K562 (cell line): Measurements from ENCODE around the gene SLCO3A1. TPM values are rescaled to one million over a fixed set of nuclear protein-coding genes. Genes with fewer than 3 reads are reported as not detected.
A peak's percentile ranks its signal among the peaks of the same experiment; 100 is the strongest.

Experiments
- ATAC-seq: fragments of 200-7000 bp; cut with Tn5 transposase; 3 replicates; pipeline ENCODE4 v1.9.1; 2020; ENCODE audit warnings: moderate library complexity
- BruUV-seq: library from RNA; stranded (reverse); fragments of 400-500 nt; replicated peaks from 2 replicates; lab custom pipeline; 2021; lab: Mats Ljungman, UMichigan
- CTCF ChIA-PET: fragments of 300-600 bp; formaldehyde crosslinking; extraction: SDS; loops from one replicate; lab custom pipeline; 2021; ENCODE audit warnings: low intra/inter-chr PET ratio; lab: Yijun Ruan, JAX
- POLR2A ChIA-PET: fragments of 300-600, 350-650 bp; sonication (Branson Sonifier 250); formaldehyde crosslinking; extraction: SDS; loops from one replicate; lab custom pipeline; 2021; ENCODE audit warnings: antibody characterized with exemption, inconsistent platforms; lab: Yijun Ruan, JAX
- DNase-seq, 4 experiments: peaks; one replicate each; pipeline versions ENCODE4 v3.0.0 to v3.0.0-alpha.2; 2011 to 2018; ENCODE audit warnings: low spot score in 3 of 4, mixed read lengths in 3 of 4; ENCODE audit errors: extremely low read depth in 1 of 4
- FAIRE-seq: peaks from 2 replicates; lab custom pipeline; 2011; peaks lifted over from hg19 to GRCh38; lab: Jason Lieb, UNC
- H2AFZ ChIP-seq: 2 replicates; pipeline ENCODE4 v1.6.0; 2011; ENCODE audit warnings: low read depth, low read length, control low read depth, inconsistent platforms
- H3K27ac ChIP-seq: fragments of 200-600 bp; 3 replicates; pipeline ENCODE4 v1.8.0; 2011; ENCODE audit warnings: low read depth, mild to moderate bottlenecking, control low read depth, inconsistent platforms, low read length, moderate library complexity, mixed read lengths; ENCODE audit errors: extremely low read depth
- H3K27me3 ChIP-seq, 2 experiments: fragments of 300-600 bp in 1 of 2; 2 replicates in 1 of 2; 3 replicates in 1 of 2; pipeline versions ENCODE4 v1.6.0 to v1.8.0; 2011; ENCODE audit warnings: inconsistent platforms in 2 of 2, low read length in 2 of 2, mild to moderate bottlenecking in 1 of 2, mixed read lengths in 1 of 2, moderate library complexity in 1 of 2; ENCODE audit not compliant: control insufficient read depth in 2 of 2, insufficient read depth in 2 of 2
- H3K36me3 ChIP-seq: fragments of 300-600 bp; 3 replicates; pipeline ENCODE4 v1.8.0; 2011; ENCODE audit warnings: mild to moderate bottlenecking, low read length, inconsistent platforms; ENCODE audit not compliant: control insufficient read depth, insufficient read depth
- H3K4me1 ChIP-seq, 2 experiments: fragments of 200-600 bp in 1 of 2; replicated peaks in 1 of 2; 2 replicates in 1 of 2; 3 replicates in 1 of 2; pipeline versions ENCODE4 v1.5.1 to v1.8.0; 2011; ENCODE audit warnings: inconsistent platforms in 2 of 2, low read length in 2 of 2, mild to moderate bottlenecking in 1 of 2, mixed read lengths in 1 of 2, moderate library complexity in 1 of 2; ENCODE audit not compliant: control insufficient read depth in 2 of 2, insufficient read depth in 2 of 2
- H3K4me2 ChIP-seq: 2 replicates; pipeline ENCODE4 v1.6.1; 2011; ENCODE audit warnings: low read length, control low read depth, inconsistent platforms, mixed read lengths; ENCODE audit not compliant: insufficient read depth
- H3K4me3 ChIP-seq: fragments of 200-600 bp; sonication (generic), shearing (Covaris generic); 2 replicates; pipeline ENCODE4 v1.5.1; 2016; ENCODE audit warnings: control low read depth, inconsistent platforms
- H3K79me2 ChIP-seq: fragments of 200-600 bp; 3 replicates; pipeline ENCODE4 v1.8.0; 2011; ENCODE audit warnings: low read length, inconsistent platforms; ENCODE audit not compliant: control insufficient read depth, insufficient read depth
- H3K9ac ChIP-seq, 2 experiments: 2 replicates each; pipeline versions ENCODE4 v1.6.0 to v1.6.1; 2011; ENCODE audit warnings: low read depth in 2 of 2, low read length in 2 of 2, control low read depth in 1 of 2, inconsistent platforms in 1 of 2, mild to moderate bottlenecking in 1 of 2, mixed read lengths in 1 of 2; ENCODE audit not compliant: insufficient read depth in 1 of 2
- H3K9me1 ChIP-seq: one replicate; pipeline ENCODE4 v1.6.0; 2011; ENCODE audit warnings: inconsistent platforms, mild to moderate bottlenecking, low read length, moderate library complexity; ENCODE audit not compliant: control insufficient read depth, insufficient read depth
- H3K9me3 ChIP-seq: replicated peaks from 2 replicates; pipeline ENCODE4 v1.5.1; 2011; ENCODE audit warnings: low read depth, low read length, inconsistent platforms; ENCODE audit not compliant: control insufficient read depth, insufficient read depth
- H4K20me1 ChIP-seq: replicated peaks from 2 replicates; pipeline ENCODE4 v1.6.1; 2011; ENCODE audit warnings: low read length, inconsistent platforms, mixed read lengths; ENCODE audit not compliant: control insufficient read depth, insufficient read depth
- CEBPB ChIP-seq: fragments of 450-650 bp; IDR thresholded peaks from 2 replicates; pipeline ENCODE4 v1.6.1; 2016; ENCODE audit warnings: missing genetic modification characterization, missing compliant biosample characterization
- CEBPG ChIP-seq, 3 experiments: fragments of 200-800 bp in 1 of 3; sonication (Bioruptor generic) in 1 of 3; sonication (generic) in 1 of 3; formaldehyde crosslinking in 1 of 3; IDR thresholded peaks in 2 of 3; conservative IDR thresholded peaks in 1 of 3; 2 replicates each; pipeline versions ENCODE4 v1.6.1 to v1.8.0; 2016 to 2022; ENCODE audit warnings: missing compliant biosample characterization in 2 of 3, missing genetic modification characterization in 2 of 3, mild to moderate bottlenecking in 1 of 3, missing genetic modification reagents in 1 of 3
- CREB3 ChIP-seq: fragments of 450-650 bp; conservative IDR thresholded peaks from 2 replicates; pipeline ENCODE4 v1.6.1; 2016; ENCODE audit warnings: missing genetic modification characterization, low read depth, mild to moderate bottlenecking, missing compliant biosample characterization, moderate library complexity
- DPF2 ChIP-seq: fragments of 450-650 bp; IDR thresholded peaks from 2 replicates; pipeline ENCODE4 v1.6.1; 2016
- RBM15 ChIP-seq: fragments of 200-400 bp; formaldehyde crosslinking; IDR thresholded peaks from 2 replicates; pipeline ENCODE4 v1.6.1; 2018; ENCODE audit warnings: mild to moderate bottlenecking, low read length, moderate library complexity; ENCODE audit not compliant: insufficient read depth
- WGBS: fragments of 100-300 bp; shearing (Covaris generic); methylation state at CpG from one replicate; pipeline ENCODE4 v1.1.6; 2016; ENCODE audit warnings: low coverage, mixed read lengths; ENCODE audit not compliant: insufficient coverage; ENCODE audit errors: missing lambda C conversion rate; 5-methylcytosine and 5-hydroxymethylcytosine counted together
- in situ Hi-C: fragments of 300-500 bp; cut with MboI; formaldehyde crosslinking; loops from 4 replicates; pipeline ENCODE4 v1.15.0; 2018; ENCODE audit warnings: inconsistent platforms, mixed read lengths
- intact Hi-C: fragments of 100-400 bp; cut with micrococcal nuclease; formaldehyde crosslinking; loops from 2 replicates; pipeline ENCODE4 v1.14.2; 2022
- polyA plus RNA-seq, 8 experiments: library from polyadenylated mRNA; depleted of rRNA in 4 of 8; stranded (reverse) in 5 of 8; unstranded in 3 of 8; fragments of >200 nt; fragmentation: Nextera tagmentation in 2 of 8; fragmentation: Illumina TruSeq in 1 of 8; extraction: Ambion mirVana in 2 of 8; extraction: Trizol in 1 of 8; gene quantifications; 2 replicates each; pipeline versions ENCODE4 v1.2.1 to v1.2.3, GENCODE V29; 2011 to 2014; ENCODE audit warnings: inconsistent platforms in 1 of 8, missing spikeins in 1 of 8
- total RNA-seq, 7 experiments: library from RNA; depleted of rRNA in 6 of 7; stranded (reverse); fragments of >200 nt in 6 of 7; fragmentation: Illumina TruSeq in 2 of 7; extraction: Trizol in 2 of 7; gene quantifications; 2 replicates each; pipeline versions ENCODE4 v1.2.1 to v1.2.3, GENCODE V29; 2011 to 2021; ENCODE audit warnings: low replicate concordance in 1 of 7

Gene SLCO3A1
- total and polyA plus RNA-seq, 9 of the 15 experiments (the other 6 are each of a cell fraction or from before 2014, with no cell fraction given): 0.01 to 0.84 (median 0.06) TPM; not detected in 3

DNA sequence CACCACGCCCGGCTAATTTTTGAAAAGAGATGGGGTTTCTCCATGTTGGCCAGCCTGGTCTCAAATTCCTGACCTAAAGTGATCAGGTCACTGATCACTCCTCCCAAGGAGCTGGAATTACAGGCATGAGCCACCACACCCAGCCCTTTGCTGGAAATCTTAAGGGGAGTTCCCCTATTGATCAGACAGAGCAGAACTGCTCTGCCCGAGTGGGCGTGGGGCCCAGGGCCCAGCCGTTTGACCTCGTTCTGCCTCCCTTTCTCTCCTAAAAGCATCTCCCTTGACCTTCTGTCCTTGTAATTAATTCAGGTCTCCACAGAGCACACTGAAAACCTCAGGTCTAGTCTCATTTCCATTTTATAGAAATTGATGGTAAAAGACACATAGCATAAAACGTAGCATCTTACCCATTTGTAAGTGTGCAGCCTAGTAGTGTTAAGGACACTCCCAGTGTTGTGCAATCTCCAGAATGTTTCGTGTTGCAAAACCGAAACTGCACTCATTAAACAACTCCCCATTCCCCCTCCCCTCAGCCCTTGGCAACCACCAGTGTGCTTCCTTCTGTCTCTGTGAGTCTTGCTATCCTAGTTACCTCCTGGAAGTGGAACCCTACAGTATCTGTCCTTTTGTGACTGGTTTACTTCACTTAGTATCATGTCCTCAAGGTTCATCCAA lies 89.3 kb downstream of the SLCO3A1 start (continued):
- TF ChIP-seq CEBPG (CRISPR knock-in tag; IDR thresholded peaks at IDR 0.05): no peak
- peak; percentile 85 to 99 for TF ChIP-seq CEBPG (tag; conservative IDR thresholded peaks at IDR 0.05 in 1 of 2, IDR thresholded peaks at IDR 0.05 in 1 of 2)
- peak; percentile 97 for TF ChIP-seq CEBPB
- TF ChIP-seq DPF2: no peak
- TF ChIP-seq, all 486 proteins: peak for 3

DNA sequence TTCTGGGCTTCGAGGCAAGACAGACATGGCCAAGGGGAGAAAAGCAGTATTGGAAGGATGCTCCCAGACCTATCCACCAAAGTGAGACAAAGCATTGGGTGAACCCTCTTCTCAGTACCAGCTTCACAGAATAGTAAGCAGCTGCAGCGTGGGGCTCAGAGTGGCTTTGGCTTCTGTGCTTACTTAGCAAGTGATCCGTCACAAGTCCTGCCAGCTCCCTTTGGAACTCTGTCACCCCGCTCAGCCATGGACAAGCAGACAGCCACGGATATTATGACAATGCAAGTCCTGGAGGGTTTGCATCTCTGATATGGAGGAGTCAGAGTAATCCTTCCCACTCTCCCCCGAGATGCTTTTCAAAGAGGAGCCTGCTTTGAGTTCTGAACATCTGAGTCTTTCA lies 90.8 kb downstream of the SLCO3A1 start:
- DNase-seq (no peak), ATAC-seq (no peak), FAIRE-seq (no peak)
- in situ Hi-C loops (no loop called here), intact Hi-C loops (no loop called here)
- no peaks in the 10 kb centered on the region for H3K9me3 ChIP-seq
- H3K9ac ChIP-seq: no peak overlapping the region
- H2AFZ ChIP-seq: no peak overlapping the region
- no peaks in the 10 kb centered on the region for H3K9me1 ChIP-seq
- WGBS: 0% methylated on average over 6 of the region's 6 CpGs
- no peak overlapping the region for H3K4me2 ChIP-seq
- H3K4me3 ChIP-seq: no peak overlapping the region
- TF ChIP-seq RBM15 (no peak), CREB3 (no peak)
- H3K36me3 ChIP-seq: no peaks in the 10 kb centered on the region
- no peaks in the 10 kb centered on the region for H3K79me2 ChIP-seq
- no peak overlapping the region for H3K27ac ChIP-seq
- 0 out of 2 replicates have a peak, but pooled peaks cover 4% of the 10 kb centered on the region for H4K20me1 ChIP-seq
- POLR2A ChIA-PET: no interaction called here
- CTCF ChIA-PET: no interaction called here
- no TSS peak for BruUV-seq
- peaks cover 13 to 27% of the 10 kb centered on the region in 2 experiments; a peak in 4 of 5 replicates for H3K27me3 ChIP-seq
- H3K4me1 ChIP-seq: peaks cover 0 to 9% of the 10 kb centered on the region in 2 experiments; a peak in 3 of 5 replicates
